HepG2 (cell line): ENCODE results near the gene RABEPK. TPM values are rescaled to one million over a fixed set of nuclear protein-coding genes. Genes with fewer than 3 reads are reported as not detected.

Experiments
- ATAC-seq: fragments of 200-7000 bp; cut with Tn5 transposase; 3 replicates; pipeline ENCODE4 v1.9.1; 2020; ENCODE audit warnings: mild to moderate bottlenecking, moderate library complexity
- BruUV-seq: library from RNA; stranded (reverse); fragments of 400-500 nt; replicated peaks from 2 replicates; lab custom pipeline; 2021; lab: Mats Ljungman, UMichigan
- CTCF ChIA-PET: fragments of 300-600 bp; formaldehyde crosslinking; extraction: SDS; loops from one replicate; lab custom pipeline; 2021; ENCODE audit warnings: low total read pairs, inconsistent platforms, low intra/inter-chr PET ratio; lab: Yijun Ruan, JAX
- POLR2A ChIA-PET: fragments of 350-600 bp; sonication (Branson Sonifier 250); formaldehyde crosslinking; loops from one replicate; lab custom pipeline; 2020; ENCODE audit warnings: antibody characterized with exemption, inconsistent platforms; lab: Yijun Ruan, JAX
- DNase-seq: peaks from one replicate; pipeline ENCODE4 v3.0.0-alpha.2; 2015; ENCODE audit warnings: low spot score
- FAIRE-seq: peaks from 3 replicates; lab custom pipeline; 2011; peaks lifted over from hg19 to GRCh38; lab: Jason Lieb, UNC
- H2AFZ ChIP-seq: one replicate; pipeline ENCODE4 v1.6.1; 2011; ENCODE audit warnings: low read length, inconsistent platforms
- H3K27ac ChIP-seq: fragments of 300-600 bp; 3 replicates; pipeline ENCODE4 v1.8.0; 2011; ENCODE audit warnings: mixed run types, mild to moderate bottlenecking, mixed read lengths, low read length, inconsistent platforms; ENCODE audit not compliant: insufficient read depth; ENCODE audit errors: extremely low read length
- H3K27me3 ChIP-seq, 2 experiments: fragments of 200-600 bp in 1 of 2; 2 replicates in 1 of 2; 3 replicates in 1 of 2; pipeline versions ENCODE4 v1.6.0 to v1.8.0; 2011; ENCODE audit warnings: low read length in 2 of 2, mild to moderate bottlenecking in 2 of 2, moderate library complexity in 2 of 2, inconsistent platforms in 1 of 2; ENCODE audit not compliant: insufficient read depth in 2 of 2, control insufficient read depth in 1 of 2
- H3K36me3 ChIP-seq, 2 experiments: fragments of 200-600 bp in 1 of 2; replicated peaks in 1 of 2; 2 replicates in 1 of 2; 3 replicates in 1 of 2; pipeline versions ENCODE4 v1.5.1 to v1.8.0; 2011; ENCODE audit warnings: low read length in 2 of 2, inconsistent platforms in 1 of 2; ENCODE audit not compliant: insufficient read depth in 2 of 2, control insufficient read depth in 1 of 2
- H3K4me1 ChIP-seq: 2 replicates; pipeline ENCODE4 v1.5.1; 2012; ENCODE audit warnings: low read length, inconsistent platforms; ENCODE audit not compliant: insufficient read depth
- H3K4me2 ChIP-seq: 2 replicates; pipeline ENCODE4 v1.6.0; 2011; ENCODE audit warnings: low read depth, low read length, inconsistent platforms
- H3K4me3 ChIP-seq, 3 experiments: fragments of 200-600 bp in 1 of 3; sonication (generic), shearing (Covaris generic) in 1 of 3; replicated peaks in 1 of 3; 2 replicates each; pipeline ENCODE4 v1.5.1; 2011 to 2016; ENCODE audit warnings: low read length in 3 of 3, inconsistent platforms in 2 of 3, low read depth in 2 of 3, mild to moderate bottlenecking in 2 of 3, control low read depth in 1 of 3, mixed read lengths in 1 of 3; ENCODE audit not compliant: insufficient read depth in 1 of 3
- H3K79me2 ChIP-seq: one replicate; pipeline ENCODE4 v1.6.1; 2011; ENCODE audit warnings: low read length, inconsistent platforms; ENCODE audit not compliant: insufficient read depth
- H3K9ac ChIP-seq: 2 replicates; pipeline ENCODE4 v1.6.0; 2011; ENCODE audit warnings: mild to moderate bottlenecking, low read depth, low read length, inconsistent platforms; ENCODE audit not compliant: insufficient read depth
- H3K9me3 ChIP-seq: 2 replicates; pipeline ENCODE4 v1.5.1; 2012; ENCODE audit warnings: mild to moderate bottlenecking, low read length
- H4K20me1 ChIP-seq: 2 replicates; pipeline ENCODE4 v1.6.0; 2011; ENCODE audit warnings: inconsistent platforms, mild to moderate bottlenecking, low read length, moderate library complexity; ENCODE audit not compliant: insufficient read depth
- EHMT2 ChIP-seq: fragments of 200-600 bp; sonication (generic); IDR thresholded peaks from 2 replicates; pipeline ENCODE4 v1.7.0; 2017; ENCODE audit warnings: antibody characterized with exemption, low read depth, low read length, borderline replicate concordance
- FOXA1 ChIP-seq, 2 experiments: fragments of 450-650 bp in 1 of 2; sonication (generic) in 1 of 2; formaldehyde crosslinking in 1 of 2; IDR thresholded peaks; 2 replicates each; pipeline versions ENCODE4 v1.4.0 to v1.6.1; 2016 to 2020; ENCODE audit warnings: missing genetic modification reagents in 1 of 2
- FOXA3 ChIP-seq: IDR thresholded peaks from 2 replicates; pipeline ENCODE4 v1.6.1; 2016; ENCODE audit warnings: missing genetic modification reagents, missing compliant biosample characterization
- HMGXB4 ChIP-seq, 2 experiments: sonication (generic) in 1 of 2; formaldehyde crosslinking in 1 of 2; IDR thresholded peaks; 2 replicates each; pipeline versions ENCODE4 v1.4.0 to v1.6.1; 2018 to 2020; ENCODE audit warnings: missing genetic modification reagents in 2 of 2, borderline replicate concordance in 1 of 2, low read depth in 1 of 2, mild to moderate bottlenecking in 1 of 2, missing biosample characterization in 1 of 2
- MED1 ChIP-seq: sonication (generic); formaldehyde crosslinking; IDR thresholded peaks from 2 replicates; pipeline ENCODE4 v1.4.0; 2020; ENCODE audit warnings: missing genetic modification reagents
- SAP130 ChIP-seq: IDR thresholded peaks from 2 replicates; pipeline ENCODE4 v1.6.1; 2016; ENCODE audit warnings: low read depth
- TBX2 ChIP-seq: sonication (generic); formaldehyde crosslinking; IDR thresholded peaks from 2 replicates; pipeline ENCODE4 v1.5.0; 2020; ENCODE audit warnings: missing genetic modification reagents, mild to moderate bottlenecking, borderline replicate concordance
- ZNF101 ChIP-seq: sonication (generic); formaldehyde crosslinking; IDR thresholded peaks from 2 replicates; pipeline ENCODE4 v1.4.0; 2020; ENCODE audit warnings: mild to moderate bottlenecking, low read depth, missing genetic modification reagents, borderline replicate concordance
- ZNF317 ChIP-seq: sonication (generic); formaldehyde crosslinking; IDR thresholded peaks from 2 replicates; pipeline ENCODE4 v1.5.0; 2020; ENCODE audit warnings: mild to moderate bottlenecking, missing genetic modification reagents
- ZNF501 ChIP-seq: sonication (generic); formaldehyde crosslinking; IDR thresholded peaks from 2 replicates; pipeline ENCODE4 v1.5.1; 2020; ENCODE audit warnings: mild to moderate bottlenecking, moderate library complexity, missing genetic modification reagents
- ZNF768 ChIP-seq: sonication (generic); formaldehyde crosslinking; IDR thresholded peaks from 2 replicates; pipeline ENCODE4 v1.4.0; 2020; ENCODE audit warnings: missing genetic modification reagents
- ZNF775 ChIP-seq: sonication (generic); formaldehyde crosslinking; IDR thresholded peaks from 2 replicates; pipeline ENCODE4 v1.4.0; 2020; ENCODE audit warnings: missing genetic modification reagents, mild to moderate bottlenecking, moderate library complexity, borderline replicate concordance
- WGBS: methylation state at CpG from one replicate; pipeline ENCODE4 v1.1.6; 2017; ENCODE audit warnings: low lambda C conversion rate; 5-methylcytosine and 5-hydroxymethylcytosine counted together
- in situ Hi-C: cut with HindIII; loops from 2 replicates; pipeline ENCODE4 v1.10.0; 2017; ENCODE audit warnings: low pct_unique_long_range_greater_than_20kb; ENCODE audit not compliant: extremely low pct_ligation_motif_present
- intact Hi-C: fragments of 100-400 bp; cut with micrococcal nuclease; formaldehyde crosslinking; loops from one replicate; pipeline ENCODE4 v1.10.0; 2022; ENCODE audit not compliant: unreplicated experiment
- polyA plus RNA-seq, 8 experiments: library from polyadenylated mRNA; depleted of rRNA in 3 of 8; stranded (reverse) in 7 of 8; unstranded in 1 of 8; fragments of >200 nt; fragmentation: Illumina TruSeq in 4 of 8; extraction: Trizol in 4 of 8; gene quantifications; 2 replicates each; pipeline versions ENCODE4 v1.2.1 to v1.2.3, GENCODE V29; 2011 to 2016; ENCODE audit warnings: low read depth in 4 of 8, missing spikeins in 1 of 8, mixed read lengths in 1 of 8; ENCODE audit not compliant: insufficient read depth in 1 of 8
- total RNA-seq, 5 experiments: library from RNA; depleted of rRNA; stranded (reverse); fragments of >200 nt; fragmentation: Illumina TruSeq; extraction: Trizol; gene quantifications; 2 replicates each; pipeline ENCODE4 v1.2.3, GENCODE V29; 2016; ENCODE audit warnings: low read depth in 1 of 5
- TF ChIP-seq, protein P1 (sequence below): sonication (generic); formaldehyde crosslinking; IDR thresholded peaks from 2 replicates; pipeline ENCODE4 v1.5.1; 2020; ENCODE audit warnings: mild to moderate bottlenecking, moderate library complexity, missing genetic modification reagents
- TF ChIP-seq, protein P2 (sequence below): sonication (generic); formaldehyde crosslinking; IDR thresholded peaks from 2 replicates; pipeline ENCODE4 v1.4.0; 2020; ENCODE audit warnings: missing genetic modification reagents
- TF ChIP-seq, protein P3 (sequence below): sonication (generic); formaldehyde crosslinking; IDR thresholded peaks from 2 replicates; pipeline ENCODE4 v1.5.0; 2020; ENCODE audit warnings: mild to moderate bottlenecking, missing genetic modification reagents, moderate library complexity

Gene RABEPK
- total and polyA plus RNA-seq, 2 of the 13 experiments (the other 11 are each of a cell fraction or from before 2014, with no cell fraction given), result 75.5 to 90.0 TPM

GRCh38 chr9:125202846-125203618 is 2.7 kb downstream of the RABEPK start:
- intact Hi-C loops, result no loop called here
- H3K9ac ChIP-seq, result no peak overlapping the region
- no peak overlapping the region for H2AFZ ChIP-seq
- POLR2A ChIA-PET, result interaction anchor here (3.2 kb wide), 1 partner anchor 38 kb away, joined by 20 read pairs; the partner anchor contains the start of gene HSPA5
- ATAC-seq, result no peak
- no peak for FAIRE-seq
- H3K4me3 ChIP-seq, result no peak overlapping the region
- H4K20me1 ChIP-seq, result no peaks in the 10 kb centered on the region
- no peaks in the 10 kb centered on the region for H3K27me3 ChIP-seq
- in situ Hi-C loops, result no loop called here
- H3K4me2 ChIP-seq, result peak overlapping the region; percentile 47
- peaks cover 47% of the 10 kb centered on the region for H3K4me1 ChIP-seq
- TSS peak; percentile 22 for BruUV-seq
- H3K79me2 ChIP-seq, result peaks cover 10% of the 10 kb centered on the region
- 86% methylated on average over 1 of the region's 1 CpG for WGBS
- peaks cover 8 to 23% of the 10 kb centered on the region in 2 experiments for H3K36me3 ChIP-seq
- peak; percentile 40 for DNase-seq
- peak overlapping the region; percentile 47 for H3K27ac ChIP-seq
- no peaks in the 10 kb centered on the region for H3K9me3 ChIP-seq
- CTCF ChIA-PET, result no interaction called here
- TF ChIP-seq TBX2 (CRISPR knock-in tag) (0 out of 2 replicates have a peak, but pooled peaks have one; percentile 25), EHMT2 (no peak), ZNF501 (0 out of 2 replicates have a peak, but pooled peaks have one; percentile 29), ZNF101 (CRISPR knock-in tag) (no peak), HMGXB4 (CRISPR knock-in tag; IDR thresholded peaks at IDR 0.05; ENCODE audit: borderline replicate concordance in 1 of 2, low read depth in 1 of 2) (0 out of 4 replicates have a peak, but pooled peaks of 1 of the 2 experiments have one; percentile 17), FOXA3 (CRISPR knock-in tag) (peak; percentile 59; the same call in 1 of the 2 replicates), SAP130 (peak; percentile 14; the same call in 1 of the 2 replicates), ZNF768 (peak; percentile 26; the same call in 1 of the 2 replicates), FOXA1 (IDR thresholded peaks at IDR 0.05) (no peak), FOXA1 (CRISPR knock-in tag; IDR thresholded peaks at IDR 0.05) (peak; percentile 73), MED1 (CRISPR knock-in tag) (0 out of 2 replicates have a peak, but pooled peaks have one; percentile 10), ZNF317 (0 out of 2 replicates have a peak, but pooled peaks have one; percentile 23), ZNF775 (CRISPR knock-in tag) (no peak)
- TF ChIP-seq, protein P1, sequence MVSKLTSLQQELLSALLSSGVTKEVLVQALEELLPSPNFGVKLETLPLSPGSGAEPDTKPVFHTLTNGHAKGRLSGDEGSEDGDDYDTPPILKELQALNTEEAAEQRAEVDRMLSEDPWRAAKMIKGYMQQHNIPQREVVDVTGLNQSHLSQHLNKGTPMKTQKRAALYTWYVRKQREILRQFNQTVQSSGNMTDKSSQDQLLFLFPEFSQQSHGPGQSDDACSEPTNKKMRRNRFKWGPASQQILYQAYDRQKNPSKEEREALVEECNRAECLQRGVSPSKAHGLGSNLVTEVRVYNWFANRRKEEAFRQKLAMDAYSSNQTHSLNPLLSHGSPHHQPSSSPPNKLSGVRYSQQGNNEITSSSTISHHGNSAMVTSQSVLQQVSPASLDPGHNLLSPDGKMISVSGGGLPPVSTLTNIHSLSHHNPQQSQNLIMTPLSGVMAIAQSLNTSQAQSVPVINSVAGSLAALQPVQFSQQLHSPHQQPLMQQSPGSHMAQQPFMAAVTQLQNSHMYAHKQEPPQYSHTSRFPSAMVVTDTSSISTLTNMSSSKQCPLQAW (CRISPR knock-in tag), result 0 out of 2 replicates have a peak, but pooled peaks have one; percentile 25
- TF ChIP-seq, protein P2, sequence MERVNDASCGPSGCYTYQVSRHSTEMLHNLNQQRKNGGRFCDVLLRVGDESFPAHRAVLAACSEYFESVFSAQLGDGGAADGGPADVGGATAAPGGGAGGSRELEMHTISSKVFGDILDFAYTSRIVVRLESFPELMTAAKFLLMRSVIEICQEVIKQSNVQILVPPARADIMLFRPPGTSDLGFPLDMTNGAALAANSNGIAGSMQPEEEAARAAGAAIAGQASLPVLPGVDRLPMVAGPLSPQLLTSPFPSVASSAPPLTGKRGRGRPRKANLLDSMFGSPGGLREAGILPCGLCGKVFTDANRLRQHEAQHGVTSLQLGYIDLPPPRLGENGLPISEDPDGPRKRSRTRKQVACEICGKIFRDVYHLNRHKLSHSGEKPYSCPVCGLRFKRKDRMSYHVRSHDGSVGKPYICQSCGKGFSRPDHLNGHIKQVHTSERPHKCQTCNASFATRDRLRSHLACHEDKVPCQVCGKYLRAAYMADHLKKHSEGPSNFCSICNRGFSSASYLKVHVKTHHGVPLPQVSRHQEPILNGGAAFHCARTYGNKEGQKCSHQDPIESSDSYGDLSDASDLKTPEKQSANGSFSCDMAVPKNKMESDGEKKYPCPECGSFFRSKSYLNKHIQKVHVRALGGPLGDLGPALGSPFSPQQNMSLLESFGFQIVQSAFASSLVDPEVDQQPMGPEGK (CRISPR knock-in tag), result peak; percentile 42; the same call in 1 of the 2 replicates
- TF ChIP-seq, protein P3, sequence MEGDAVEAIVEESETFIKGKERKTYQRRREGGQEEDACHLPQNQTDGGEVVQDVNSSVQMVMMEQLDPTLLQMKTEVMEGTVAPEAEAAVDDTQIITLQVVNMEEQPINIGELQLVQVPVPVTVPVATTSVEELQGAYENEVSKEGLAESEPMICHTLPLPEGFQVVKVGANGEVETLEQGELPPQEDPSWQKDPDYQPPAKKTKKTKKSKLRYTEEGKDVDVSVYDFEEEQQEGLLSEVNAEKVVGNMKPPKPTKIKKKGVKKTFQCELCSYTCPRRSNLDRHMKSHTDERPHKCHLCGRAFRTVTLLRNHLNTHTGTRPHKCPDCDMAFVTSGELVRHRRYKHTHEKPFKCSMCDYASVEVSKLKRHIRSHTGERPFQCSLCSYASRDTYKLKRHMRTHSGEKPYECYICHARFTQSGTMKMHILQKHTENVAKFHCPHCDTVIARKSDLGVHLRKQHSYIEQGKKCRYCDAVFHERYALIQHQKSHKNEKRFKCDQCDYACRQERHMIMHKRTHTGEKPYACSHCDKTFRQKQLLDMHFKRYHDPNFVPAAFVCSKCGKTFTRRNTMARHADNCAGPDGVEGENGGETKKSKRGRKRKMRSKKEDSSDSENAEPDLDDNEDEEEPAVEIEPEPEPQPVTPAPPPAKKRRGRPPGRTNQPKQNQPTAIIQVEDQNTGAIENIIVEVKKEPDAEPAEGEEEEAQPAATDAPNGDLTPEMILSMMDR (CRISPR knock-in tag), result peak; percentile 49
